WERI-Rb-1 (cell line): Measurements from ENCODE around the gene ASIC3.
"Not testable (repeated sequence)": the region's sequence is repeated elsewhere in the genome, so short reads cannot be mapped to it uniquely, and the experiment has no call there.

Experiments
- DNase-seq: peaks from one replicate; pipeline ENCODE4 v3.0.0-alpha.2; 2020
- H3K27ac ChIP-seq: fragments of 250-450 bp; sonication (Bioruptor Pico); 2 replicates; pipeline ENCODE4 v1.5.1; 2020; ENCODE audit warnings: mild to moderate bottlenecking, moderate library complexity
- H3K27me3 ChIP-seq: fragments of 250-450 bp; sonication (Bioruptor Pico); 2 replicates; pipeline ENCODE4 v1.5.1; 2021; ENCODE audit warnings: mild to moderate bottlenecking, low read depth, moderate library complexity; ENCODE audit not compliant: insufficient read depth, severe bottlenecking
- H3K36me3 ChIP-seq: fragments of 250-450 bp; sonication (Bioruptor Pico); 2 replicates; pipeline ENCODE4 v1.5.1; 2020; ENCODE audit warnings: mild to moderate bottlenecking, moderate library complexity
- H3K4me3 ChIP-seq: 2 replicates; pipeline ENCODE4 v1.5.1; 2011; ENCODE audit warnings: low read depth, mild to moderate bottlenecking, control low read depth, low read length
- H3K9me3 ChIP-seq: fragments of 250-450 bp; sonication (Bioruptor Pico); 2 replicates; pipeline ENCODE4 v1.5.1; 2021; ENCODE audit warnings: mild to moderate bottlenecking, moderate library complexity; ENCODE audit not compliant: severe bottlenecking
- CTCF ChIP-seq: IDR thresholded peaks from 2 replicates; pipeline ENCODE4 v1.5.1; 2011; ENCODE audit warnings: low read depth, mild to moderate bottlenecking, control low read depth, inconsistent platforms, low read length

The ASIC3 gene

DNA sequence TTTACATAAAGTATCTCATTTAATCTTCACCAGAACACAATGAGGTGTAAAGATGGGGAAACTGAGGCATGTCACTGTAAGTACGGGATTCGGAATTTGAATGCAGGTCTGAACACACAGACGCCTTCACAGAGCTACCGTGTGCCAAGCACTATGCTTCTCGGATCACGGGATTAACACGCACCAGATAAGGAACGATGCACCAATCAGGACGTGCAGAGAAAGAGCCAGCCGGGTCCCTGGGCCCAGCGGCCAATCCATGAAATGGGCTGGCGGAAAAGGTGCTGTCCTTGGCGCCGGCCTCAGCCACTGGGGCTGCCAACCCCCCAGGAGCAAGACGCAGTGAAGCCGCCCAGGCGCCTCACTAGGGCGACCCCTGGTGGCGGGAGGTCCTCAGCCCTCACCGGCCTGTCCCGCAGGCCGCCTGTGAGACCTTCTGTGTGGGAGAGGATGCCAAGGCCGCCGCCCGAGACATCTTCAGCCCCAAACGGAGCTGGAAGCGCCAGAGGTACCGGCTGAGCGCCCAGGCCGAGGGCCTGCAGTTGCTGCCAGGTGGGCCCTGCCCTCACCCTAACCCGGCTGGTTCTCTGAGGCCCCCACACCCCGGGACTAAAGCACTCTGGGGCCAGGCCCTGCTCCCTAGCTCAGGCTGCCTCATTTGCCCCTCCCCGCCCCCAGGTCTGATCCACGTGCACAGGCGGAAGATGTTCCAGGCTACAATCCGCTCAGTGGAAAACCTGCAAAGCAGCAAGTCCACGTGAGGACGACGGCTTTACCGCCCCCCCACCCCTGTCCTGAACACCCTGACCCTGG, 39.6 kb upstream of the ASIC3 start:
- Histone ChIP-seq H3K4me3 (no peak overlapping the region), H3K9me3 (no peaks in the 10 kb centered on the region), H3K27me3 (no peaks in the 10 kb centered on the region), H3K36me3 (no peaks in the 10 kb centered on the region), H3K27ac (no peak overlapping the region)
- TF ChIP-seq CTCF: peak; percentile 78
- peak; percentile 49 for DNase-seq

DNA sequence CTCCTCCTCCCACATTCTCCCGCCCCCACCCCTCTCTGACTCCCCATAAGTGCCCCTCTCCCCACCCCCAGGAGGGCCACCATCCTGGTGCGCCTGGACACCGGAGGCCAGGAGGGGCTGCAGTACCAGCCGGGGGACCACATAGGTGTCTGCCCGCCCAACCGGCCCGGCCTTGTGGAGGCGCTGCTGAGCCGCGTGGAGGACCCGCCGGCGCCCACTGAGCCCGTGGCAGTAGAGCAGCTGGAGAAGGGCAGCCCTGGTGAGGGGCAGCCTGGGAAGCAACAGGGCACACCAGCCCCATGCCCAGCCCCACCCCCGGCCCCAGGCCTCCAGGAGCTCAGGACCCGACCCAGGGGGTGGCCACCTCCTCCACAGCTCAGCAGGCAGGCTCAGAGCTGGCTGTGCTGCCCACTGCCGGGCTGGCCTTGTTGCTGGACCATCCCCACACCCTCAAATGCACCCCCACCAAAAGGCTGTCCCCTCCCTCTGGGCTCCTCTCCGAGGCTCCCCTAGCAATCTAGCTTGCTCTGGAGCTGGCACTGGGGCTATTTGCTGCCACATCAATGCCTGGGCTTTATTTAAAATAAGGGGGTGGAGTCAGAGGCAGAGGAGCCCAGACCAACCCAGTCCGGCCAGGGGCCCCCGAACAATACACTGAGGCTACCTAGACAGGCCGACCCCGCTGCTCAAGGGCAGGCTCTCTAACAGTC, 38.8 kb upstream of the ASIC3 start:
- Histone ChIP-seq H3K4me3 (no peak overlapping the region), H3K36me3 (no peaks in the 10 kb centered on the region), H3K9me3 (no peaks in the 10 kb centered on the region), H3K27ac (no peak overlapping the region; the same call in 1 of the 2 replicates), H3K27me3 (no peaks in the 10 kb centered on the region)
- peak; percentile 20; the same call in 1 of the 2 replicates for TF ChIP-seq CTCF
- DNase-seq: no peak

DNA sequence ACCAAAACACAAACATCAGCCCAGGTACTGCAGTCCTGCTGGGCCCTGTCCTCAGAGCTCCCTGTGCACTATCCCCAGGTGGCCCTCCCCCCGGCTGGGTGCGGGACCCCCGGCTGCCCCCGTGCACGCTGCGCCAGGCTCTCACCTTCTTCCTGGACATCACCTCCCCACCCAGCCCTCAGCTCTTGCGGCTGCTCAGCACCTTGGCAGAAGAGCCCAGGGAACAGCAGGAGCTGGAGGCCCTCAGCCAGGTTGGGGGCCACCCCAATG, 38.4 kb upstream of the ASIC3 start:
- Histone ChIP-seq H3K27me3 (no peaks in the 10 kb centered on the region), H3K36me3 (no peaks in the 10 kb centered on the region), H3K9me3 (no peaks in the 10 kb centered on the region), H3K27ac (peak overlapping the region; percentile 24; the same call in 1 of the 2 replicates), H3K4me3 (no peak overlapping the region)
- no peak for DNase-seq
- no peak for TF ChIP-seq CTCF

DNA sequence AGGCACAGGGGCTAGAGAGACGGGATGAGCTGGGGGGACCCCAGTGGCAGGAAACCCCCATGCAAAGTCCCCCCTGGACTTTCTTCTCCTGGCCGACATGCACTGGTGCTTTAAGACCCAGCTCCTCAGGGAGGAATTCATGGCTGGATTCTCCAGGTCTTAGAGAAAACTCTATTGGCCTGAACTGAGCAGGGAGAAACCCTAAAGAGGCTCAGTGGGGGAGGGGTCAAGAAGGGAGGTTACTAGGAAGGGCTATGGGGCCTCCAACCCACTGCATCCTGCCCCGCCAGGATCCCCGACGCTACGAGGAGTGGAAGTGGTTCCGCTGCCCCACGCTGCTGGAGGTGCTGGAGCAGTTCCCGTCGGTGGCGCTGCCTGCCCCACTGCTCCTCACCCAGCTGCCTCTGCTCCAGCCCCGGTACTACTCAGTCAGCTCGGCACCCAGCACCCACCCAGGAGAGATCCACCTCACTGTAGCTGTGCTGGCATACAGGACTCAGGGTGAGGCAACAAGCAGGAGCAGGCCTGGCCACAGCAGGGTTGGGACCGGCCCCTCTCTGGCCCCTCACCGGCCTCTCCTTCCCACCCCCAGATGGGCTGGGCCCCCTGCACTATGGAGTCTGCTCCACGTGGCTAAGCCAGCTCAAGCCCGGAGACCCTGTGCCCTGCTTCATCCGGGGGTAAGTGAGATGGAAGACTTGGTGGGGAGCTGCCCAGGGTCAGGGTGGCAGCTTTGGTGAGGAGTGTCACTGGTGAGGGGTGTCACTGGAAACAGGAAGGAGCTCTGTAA, 37.8 kb upstream of the ASIC3 start:
- no peak for TF ChIP-seq CTCF
- H3K9me3 ChIP-seq: no peaks in the 10 kb centered on the region
- no peak overlapping the region for H3K4me3 ChIP-seq
- peak overlapping the region; percentile 24; the same call in 1 of the 2 replicates for H3K27ac ChIP-seq
- DNase-seq: peak; percentile 46
- H3K36me3 ChIP-seq: no peaks in the 10 kb centered on the region
- H3K27me3 ChIP-seq: no peaks in the 10 kb centered on the region

- H3K36me3 ChIP-seq: no peaks in the 10 kb centered on the region
- no peaks in the 10 kb centered on the region for H3K27me3 ChIP-seq
- TF ChIP-seq CTCF: no peak
- H3K9me3 ChIP-seq: no peaks in the 10 kb centered on the region
- no peak overlapping the region for H3K27ac ChIP-seq
- no peak overlapping the region for H3K4me3 ChIP-seq
- no peak for DNase-seq
Observed at GRCh38 chr7:151011097-151011409, 37.3 kb upstream of the ASIC3 start.

- H3K27me3 ChIP-seq, H3K4me3 ChIP-seq, H3K27ac ChIP-seq, H3K36me3 ChIP-seq, DNase-seq, H3K9me3 ChIP-seq: not testable (repeated sequence)
Observed at GRCh38 chr7:151011616-151012015, 36.7 kb upstream of the ASIC3 start.
